WTC11 (cell line): Measurements from ENCODE around the gene ALG5. TPM values are rescaled to one million over a fixed set of nuclear protein-coding genes. Genes with fewer than 3 reads are reported as not detected.

Experiments
- ATAC-seq: fragments of 200-7000 bp; cut with Tn5 transposase; 2 replicates; pipeline ENCODE4 v1.10.0; 2021; ENCODE audit warnings: mild to moderate bottlenecking, moderate library complexity
- CTCF ChIA-PET: fragments of 300-600 bp; sonication (Branson Sonifier 250); formaldehyde crosslinking; loops from one replicate; lab custom pipeline; 2021; ENCODE audit warnings: antibody characterized with exemption; lab: Charles Lee
- POLR2A ChIA-PET: fragments of 350-600 bp; sonication (Branson Sonifier 250); formaldehyde crosslinking; loops from one replicate; lab custom pipeline; 2021; ENCODE audit warnings: antibody characterized with exemption; lab: Charles Lee
- DNase-seq: peaks from one replicate; pipeline ENCODE4 v3.0.0; 2021; ENCODE audit warnings: low spot score
- H3K27ac Mint-ChIP-seq: 2 replicates; pipeline ENCODE4 v1.8.0; 2021; ENCODE audit warnings: mixed read lengths
- H3K27me3 Mint-ChIP-seq: 2 replicates; pipeline ENCODE4 v1.8.0; 2021; ENCODE audit warnings: low read depth, mild to moderate bottlenecking, moderate library complexity, mixed read lengths
- H3K36me3 Mint-ChIP-seq: 2 replicates; pipeline ENCODE4 v1.8.0; 2021; ENCODE audit warnings: mixed read lengths
- H3K4me1 Mint-ChIP-seq: 2 replicates; pipeline ENCODE4 v1.8.0; 2022; ENCODE audit warnings: mixed read lengths
- H3K4me3 Mint-ChIP-seq: 2 replicates; pipeline ENCODE4 v1.8.0; 2021; ENCODE audit warnings: mild to moderate bottlenecking, moderate library complexity, mixed read lengths
- H3K9me3 Mint-ChIP-seq: 2 replicates; pipeline ENCODE4 v1.8.0; 2021; ENCODE audit warnings: mixed read lengths
- CBFB ChIP-seq: sonication (generic); formaldehyde crosslinking; IDR thresholded peaks from 2 replicates; pipeline ENCODE4 v1.8.1; 2022; ENCODE audit warnings: mild to moderate bottlenecking, low read depth, missing genetic modification reagents
- FOXJ3 ChIP-seq: sonication (generic); formaldehyde crosslinking; IDR thresholded peaks from 2 replicates; pipeline ENCODE4 v1.9.0; 2021; ENCODE audit warnings: missing genetic modification reagents, mild to moderate bottlenecking, borderline replicate concordance
- GTF2I ChIP-seq: fragments of 250-450 bp; sonication (Bioruptor Pico); conservative IDR thresholded peaks from 2 replicates; pipeline ENCODE4 v1.4.0; 2021; ENCODE audit warnings: mild to moderate bottlenecking
- JAZF1 ChIP-seq: fragments of 250-450 bp; sonication (Bioruptor Pico); IDR thresholded peaks from 2 replicates; pipeline ENCODE4 v1.9.0; 2021; ENCODE audit warnings: moderate library complexity, mild to moderate bottlenecking, inconsistent platforms
- JUN ChIP-seq: sonication (generic); formaldehyde crosslinking; IDR thresholded peaks from 2 replicates; pipeline ENCODE4 v1.8.0; 2023; ENCODE audit warnings: mild to moderate bottlenecking, missing genetic modification reagents
- KAT7 ChIP-seq: sonication (generic); formaldehyde crosslinking; IDR thresholded peaks from 2 replicates; pipeline ENCODE4 v1.8.1; 2023; ENCODE audit warnings: missing genetic modification reagents, mild to moderate bottlenecking, borderline replicate concordance
- NR2C2 ChIP-seq: sonication (generic); formaldehyde crosslinking; IDR thresholded peaks from 2 replicates; pipeline ENCODE4 v1.8.0; 2022; ENCODE audit warnings: mild to moderate bottlenecking, missing genetic modification reagents
- RELA ChIP-seq: sonication (generic); formaldehyde crosslinking; IDR thresholded peaks from 2 replicates; pipeline ENCODE4 v1.8.1; 2022; ENCODE audit warnings: missing genetic modification reagents, mild to moderate bottlenecking, borderline replicate concordance
- SOX15 ChIP-seq: fragments of 250-450 bp; sonication (Bioruptor Pico); IDR thresholded peaks from 2 replicates; pipeline ENCODE4 v1.9.0; 2021; ENCODE audit warnings: mild to moderate bottlenecking
- TEAD4 ChIP-seq: sonication (generic); formaldehyde crosslinking; IDR thresholded peaks from 2 replicates; pipeline ENCODE4 v1.8.0; 2022; ENCODE audit warnings: mild to moderate bottlenecking, missing genetic modification reagents
- TP53 ChIP-seq: sonication (generic); formaldehyde crosslinking; IDR thresholded peaks from 2 replicates; pipeline ENCODE4 v1.8.1; 2023; ENCODE audit warnings: mild to moderate bottlenecking, missing genetic modification reagents
- ZNF263 ChIP-seq: sonication (generic); formaldehyde crosslinking; IDR thresholded peaks from 2 replicates; pipeline ENCODE4 v1.8.1; 2022; ENCODE audit warnings: low read depth, mild to moderate bottlenecking, moderate library complexity, missing genetic modification reagents
- ZNF671 ChIP-seq: fragments of 250-450 bp; sonication (Bioruptor Pico); IDR thresholded peaks from 2 replicates; pipeline ENCODE4 v1.8.0; 2021; ENCODE audit warnings: mild to moderate bottlenecking
- total RNA-seq: library from RNA; stranded (reverse); gene quantifications from 3 replicates; pipeline ENCODE4 v1.2.3, GENCODE V29; 2021
- TF ChIP-seq, protein P1 (sequence below): sonication (generic); formaldehyde crosslinking; IDR thresholded peaks from 2 replicates; pipeline ENCODE4 v1.8.1; 2022; ENCODE audit warnings: low read depth, mild to moderate bottlenecking, moderate library complexity, missing genetic modification reagents, borderline replicate concordance
- TF ChIP-seq, protein P2 (sequence below): fragments of 250-450 bp; sonication (Bioruptor Pico); IDR thresholded peaks from 2 replicates; pipeline ENCODE4 v1.9.0; 2021; ENCODE audit warnings: mild to moderate bottlenecking
- TF ChIP-seq, protein P3 (sequence below): fragments of 250-450 bp; sonication (Bioruptor Pico); IDR thresholded peaks from 2 replicates; pipeline ENCODE4 v1.9.0; 2021; ENCODE audit warnings: mild to moderate bottlenecking
- TF ChIP-seq, protein P4 (sequence below): sonication (generic); formaldehyde crosslinking; IDR thresholded peaks from 2 replicates; pipeline ENCODE4 v1.8.1; 2022; ENCODE audit warnings: low read depth, missing genetic modification reagents, borderline replicate concordance
- TF ChIP-seq, protein P5 (sequence below): sonication (generic); formaldehyde crosslinking; IDR thresholded peaks from 2 replicates; pipeline ENCODE4 v1.8.0; 2022; ENCODE audit warnings: mild to moderate bottlenecking, missing genetic modification reagents
- TF ChIP-seq, protein P6 (sequence below): sonication (generic); formaldehyde crosslinking; IDR thresholded peaks from 2 replicates; pipeline ENCODE4 v1.8.1; 2022; ENCODE audit warnings: mild to moderate bottlenecking, missing genetic modification reagents, moderate library complexity, borderline replicate concordance
- TF ChIP-seq, protein P7 (sequence below): sonication (generic); formaldehyde crosslinking; IDR thresholded peaks from 2 replicates; pipeline ENCODE4 v1.8.1; 2023; ENCODE audit warnings: mild to moderate bottlenecking, missing genetic modification reagents, moderate library complexity

Gene ALG5
- total RNA-seq, 1 experiment from 2014 or later: 18.4 TPM

DNA sequence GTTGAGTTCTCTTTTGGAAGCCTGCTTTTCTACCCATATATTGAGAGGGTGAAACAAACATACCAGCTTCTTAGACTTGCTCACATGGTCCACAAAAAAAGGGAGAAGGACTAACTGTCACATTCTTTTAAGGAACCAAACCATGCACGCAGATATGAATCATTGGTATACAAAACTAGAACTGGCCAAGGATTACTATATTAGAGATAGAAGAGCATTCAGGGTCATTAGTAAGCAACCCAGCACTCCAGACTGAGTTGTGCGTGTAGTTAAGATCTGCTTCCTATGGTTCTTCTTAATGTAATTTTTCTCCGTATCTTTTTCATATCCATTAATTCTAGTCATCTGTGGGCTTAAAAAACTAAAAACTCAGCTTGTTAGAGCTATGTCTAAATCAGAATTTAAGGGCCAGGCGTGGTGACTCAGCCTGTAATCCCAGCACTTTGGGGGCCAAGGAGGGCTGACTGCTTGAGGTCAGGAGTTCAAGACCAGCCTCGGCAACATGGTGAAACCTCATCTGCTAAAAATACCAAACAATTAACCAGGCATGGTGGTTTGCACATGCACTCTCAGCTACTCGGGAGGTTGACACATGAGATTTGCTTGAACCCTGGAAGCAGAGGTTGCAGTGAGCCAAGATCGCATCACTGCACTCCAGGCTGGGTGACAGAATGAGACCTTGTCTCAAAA, 19.6 kb downstream of the ALG5 start (continued):
- TF ChIP-seq, protein P1, sequence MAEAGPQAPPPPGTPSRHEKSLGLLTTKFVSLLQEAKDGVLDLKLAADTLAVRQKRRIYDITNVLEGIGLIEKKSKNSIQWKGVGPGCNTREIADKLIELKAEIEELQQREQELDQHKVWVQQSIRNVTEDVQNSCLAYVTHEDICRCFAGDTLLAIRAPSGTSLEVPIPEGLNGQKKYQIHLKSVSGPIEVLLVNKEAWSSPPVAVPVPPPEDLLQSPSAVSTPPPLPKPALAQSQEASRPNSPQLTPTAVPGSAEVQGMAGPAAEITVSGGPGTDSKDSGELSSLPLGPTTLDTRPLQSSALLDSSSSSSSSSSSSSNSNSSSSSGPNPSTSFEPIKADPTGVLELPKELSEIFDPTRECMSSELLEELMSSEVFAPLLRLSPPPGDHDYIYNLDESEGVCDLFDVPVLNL (CRISPR knock-in tag): no peak
- no peak for TF ChIP-seq TP53 (CRISPR knock-in tag)
- no peak for TF ChIP-seq SOX15 (CRISPR knock-in tag)
- TF ChIP-seq, protein P2, sequence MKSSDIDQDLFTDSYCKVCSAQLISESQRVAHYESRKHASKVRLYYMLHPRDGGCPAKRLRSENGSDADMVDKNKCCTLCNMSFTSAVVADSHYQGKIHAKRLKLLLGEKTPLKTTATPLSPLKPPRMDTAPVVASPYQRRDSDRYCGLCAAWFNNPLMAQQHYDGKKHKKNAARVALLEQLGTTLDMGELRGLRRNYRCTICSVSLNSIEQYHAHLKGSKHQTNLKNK (CRISPR knock-in tag): no peak
- TF ChIP-seq, protein P3, sequence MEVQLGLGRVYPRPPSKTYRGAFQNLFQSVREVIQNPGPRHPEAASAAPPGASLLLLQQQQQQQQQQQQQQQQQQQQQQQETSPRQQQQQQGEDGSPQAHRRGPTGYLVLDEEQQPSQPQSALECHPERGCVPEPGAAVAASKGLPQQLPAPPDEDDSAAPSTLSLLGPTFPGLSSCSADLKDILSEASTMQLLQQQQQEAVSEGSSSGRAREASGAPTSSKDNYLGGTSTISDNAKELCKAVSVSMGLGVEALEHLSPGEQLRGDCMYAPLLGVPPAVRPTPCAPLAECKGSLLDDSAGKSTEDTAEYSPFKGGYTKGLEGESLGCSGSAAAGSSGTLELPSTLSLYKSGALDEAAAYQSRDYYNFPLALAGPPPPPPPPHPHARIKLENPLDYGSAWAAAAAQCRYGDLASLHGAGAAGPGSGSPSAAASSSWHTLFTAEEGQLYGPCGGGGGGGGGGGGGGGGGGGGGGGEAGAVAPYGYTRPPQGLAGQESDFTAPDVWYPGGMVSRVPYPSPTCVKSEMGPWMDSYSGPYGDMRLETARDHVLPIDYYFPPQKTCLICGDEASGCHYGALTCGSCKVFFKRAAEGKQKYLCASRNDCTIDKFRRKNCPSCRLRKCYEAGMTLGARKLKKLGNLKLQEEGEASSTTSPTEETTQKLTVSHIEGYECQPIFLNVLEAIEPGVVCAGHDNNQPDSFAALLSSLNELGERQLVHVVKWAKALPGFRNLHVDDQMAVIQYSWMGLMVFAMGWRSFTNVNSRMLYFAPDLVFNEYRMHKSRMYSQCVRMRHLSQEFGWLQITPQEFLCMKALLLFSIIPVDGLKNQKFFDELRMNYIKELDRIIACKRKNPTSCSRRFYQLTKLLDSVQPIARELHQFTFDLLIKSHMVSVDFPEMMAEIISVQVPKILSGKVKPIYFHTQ: no peak
- TF ChIP-seq, protein P4, sequence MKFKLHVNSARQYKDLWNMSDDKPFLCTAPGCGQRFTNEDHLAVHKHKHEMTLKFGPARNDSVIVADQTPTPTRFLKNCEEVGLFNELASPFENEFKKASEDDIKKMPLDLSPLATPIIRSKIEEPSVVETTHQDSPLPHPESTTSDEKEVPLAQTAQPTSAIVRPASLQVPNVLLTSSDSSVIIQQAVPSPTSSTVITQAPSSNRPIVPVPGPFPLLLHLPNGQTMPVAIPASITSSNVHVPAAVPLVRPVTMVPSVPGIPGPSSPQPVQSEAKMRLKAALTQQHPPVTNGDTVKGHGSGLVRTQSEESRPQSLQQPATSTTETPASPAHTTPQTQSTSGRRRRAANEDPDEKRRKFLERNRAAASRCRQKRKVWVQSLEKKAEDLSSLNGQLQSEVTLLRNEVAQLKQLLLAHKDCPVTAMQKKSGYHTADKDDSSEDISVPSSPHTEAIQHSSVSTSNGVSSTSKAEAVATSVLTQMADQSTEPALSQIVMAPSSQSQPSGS (CRISPR knock-in tag): no peak
- no peak for TF ChIP-seq GTF2I (CRISPR knock-in tag)
- no peak for TF ChIP-seq TEAD4 (CRISPR knock-in tag)
- no peak for TF ChIP-seq KAT7 (CRISPR knock-in tag)

DNA sequence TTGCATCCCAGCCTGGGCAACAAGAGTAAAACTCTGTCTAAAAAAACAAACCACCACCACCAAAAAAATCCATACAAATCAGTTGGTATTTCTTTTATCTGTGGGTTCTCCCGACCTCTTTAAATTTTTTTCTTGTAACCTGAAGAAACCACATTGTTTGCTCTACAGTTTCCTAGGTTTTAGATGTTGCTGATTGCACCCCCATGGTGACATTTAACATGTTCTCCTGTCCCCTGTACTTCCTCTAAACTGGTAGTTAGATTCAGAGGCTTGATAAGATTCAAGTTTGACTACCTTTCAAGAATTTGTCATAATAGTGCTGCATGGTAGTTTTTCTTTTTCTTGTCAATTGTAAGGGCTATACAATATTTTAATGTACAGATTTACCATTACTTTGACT, 24.0 kb downstream of the ALG5 start:
- ATAC-seq (no peak), DNase-seq (no peak)
- peaks cover 52% of the 10 kb centered on the region for H3K36me3 Mint-ChIP-seq
- peaks cover 25% of the 10 kb centered on the region for H3K9me3 Mint-ChIP-seq
- H3K4me1 Mint-ChIP-seq: no peaks in the 10 kb centered on the region
- POLR2A ChIA-PET: no interaction called here
- H3K4me3 Mint-ChIP-seq: no peak overlapping the region
- CTCF ChIA-PET: no interaction called here
- H3K27ac Mint-ChIP-seq: no peak overlapping the region
- no peaks in the 10 kb centered on the region for H3K27me3 Mint-ChIP-seq
- TF ChIP-seq, protein P5, sequence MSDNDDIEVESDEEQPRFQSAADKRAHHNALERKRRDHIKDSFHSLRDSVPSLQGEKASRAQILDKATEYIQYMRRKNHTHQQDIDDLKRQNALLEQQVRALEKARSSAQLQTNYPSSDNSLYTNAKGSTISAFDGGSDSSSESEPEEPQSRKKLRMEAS: no peak
- TF ChIP-seq, protein P1 (CRISPR knock-in tag): no peak
- TF ChIP-seq RELA: no peak
- TF ChIP-seq FOXJ3 (CRISPR knock-in tag): no peak
- TF ChIP-seq, protein P6, sequence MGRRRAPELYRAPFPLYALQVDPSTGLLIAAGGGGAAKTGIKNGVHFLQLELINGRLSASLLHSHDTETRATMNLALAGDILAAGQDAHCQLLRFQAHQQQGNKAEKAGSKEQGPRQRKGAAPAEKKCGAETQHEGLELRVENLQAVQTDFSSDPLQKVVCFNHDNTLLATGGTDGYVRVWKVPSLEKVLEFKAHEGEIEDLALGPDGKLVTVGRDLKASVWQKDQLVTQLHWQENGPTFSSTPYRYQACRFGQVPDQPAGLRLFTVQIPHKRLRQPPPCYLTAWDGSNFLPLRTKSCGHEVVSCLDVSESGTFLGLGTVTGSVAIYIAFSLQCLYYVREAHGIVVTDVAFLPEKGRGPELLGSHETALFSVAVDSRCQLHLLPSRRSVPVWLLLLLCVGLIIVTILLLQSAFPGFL (CRISPR knock-in tag): no peak
- no peak for TF ChIP-seq JAZF1
- TF ChIP-seq, protein P3: no peak
- TF ChIP-seq CBFB: no peak
- TF ChIP-seq NR2C2 (CRISPR knock-in tag): no peak
- TF ChIP-seq ZNF263 (CRISPR knock-in tag): no peak
- TF ChIP-seq ZNF671: no peak
- TF ChIP-seq JUN (CRISPR knock-in tag): no peak
- TF ChIP-seq, protein P7, sequence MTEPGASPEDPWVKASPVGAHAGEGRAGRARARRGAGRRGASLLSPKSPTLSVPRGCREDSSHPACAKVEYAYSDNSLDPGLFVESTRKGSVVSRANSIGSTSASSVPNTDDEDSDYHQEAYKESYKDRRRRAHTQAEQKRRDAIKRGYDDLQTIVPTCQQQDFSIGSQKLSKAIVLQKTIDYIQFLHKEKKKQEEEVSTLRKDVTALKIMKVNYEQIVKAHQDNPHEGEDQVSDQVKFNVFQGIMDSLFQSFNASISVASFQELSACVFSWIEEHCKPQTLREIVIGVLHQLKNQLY (CRISPR knock-in tag): no peak
